ENCODE data around the gene AKR1C2. TPM values are rescaled to one million over a fixed set of nuclear protein-coding genes. Genes with fewer than 3 reads are reported as not detected.

Gene AKR1C2
- 3,122 to 3,719 TPM (median 3,473 TPM) in 5 replicates for total RNA-seq (2022; extraction: Qiagen RNA extraction; ENCODE audit: low read depth)

DNA sequence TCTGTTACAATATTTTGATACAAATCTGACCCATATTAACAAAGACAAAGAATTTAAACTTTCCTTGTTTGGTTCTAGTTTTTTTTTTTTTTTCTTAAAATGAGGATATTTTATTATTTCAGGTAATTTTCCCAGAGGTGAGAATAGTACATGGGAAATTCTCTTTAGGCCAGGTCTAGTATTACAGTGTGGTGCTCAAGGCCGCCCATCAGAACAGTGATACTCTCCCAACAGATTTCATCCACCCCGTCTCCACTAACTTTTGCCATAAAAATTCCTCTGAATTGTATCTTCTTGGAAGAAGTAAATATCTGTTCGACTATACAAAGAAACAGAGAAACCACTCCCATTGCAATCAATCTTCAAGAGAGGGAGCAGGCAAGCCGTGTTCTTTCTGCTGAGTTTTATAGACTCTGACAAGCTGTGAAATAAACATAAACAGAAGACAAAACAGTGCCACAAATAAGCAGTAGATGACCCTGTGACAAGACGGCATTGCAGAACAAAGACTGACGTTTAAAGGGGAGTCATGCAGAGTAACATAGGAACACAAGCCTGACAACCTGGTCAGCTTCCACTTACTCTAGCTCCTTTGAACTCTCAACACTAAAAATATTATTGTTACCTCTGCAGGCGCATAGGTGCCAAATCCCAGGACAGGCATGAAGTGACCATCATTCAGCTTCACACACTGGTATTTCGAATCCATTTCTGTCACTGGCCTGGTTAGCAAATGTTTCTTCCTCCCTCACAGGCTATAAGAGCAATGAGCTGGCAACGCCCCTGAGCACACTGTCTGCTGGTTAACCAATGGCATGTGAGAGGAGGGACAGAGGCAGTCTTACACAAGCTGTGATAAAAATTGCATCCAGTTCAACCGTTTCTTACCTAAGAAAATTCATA is at the start of gene AKR1C2:
Gene AKR1C2 (minus strand): TSS at position 731 of the 903 bp plus-strand sequence. CDS start 22 bp downstream, at position 709.

DNA sequence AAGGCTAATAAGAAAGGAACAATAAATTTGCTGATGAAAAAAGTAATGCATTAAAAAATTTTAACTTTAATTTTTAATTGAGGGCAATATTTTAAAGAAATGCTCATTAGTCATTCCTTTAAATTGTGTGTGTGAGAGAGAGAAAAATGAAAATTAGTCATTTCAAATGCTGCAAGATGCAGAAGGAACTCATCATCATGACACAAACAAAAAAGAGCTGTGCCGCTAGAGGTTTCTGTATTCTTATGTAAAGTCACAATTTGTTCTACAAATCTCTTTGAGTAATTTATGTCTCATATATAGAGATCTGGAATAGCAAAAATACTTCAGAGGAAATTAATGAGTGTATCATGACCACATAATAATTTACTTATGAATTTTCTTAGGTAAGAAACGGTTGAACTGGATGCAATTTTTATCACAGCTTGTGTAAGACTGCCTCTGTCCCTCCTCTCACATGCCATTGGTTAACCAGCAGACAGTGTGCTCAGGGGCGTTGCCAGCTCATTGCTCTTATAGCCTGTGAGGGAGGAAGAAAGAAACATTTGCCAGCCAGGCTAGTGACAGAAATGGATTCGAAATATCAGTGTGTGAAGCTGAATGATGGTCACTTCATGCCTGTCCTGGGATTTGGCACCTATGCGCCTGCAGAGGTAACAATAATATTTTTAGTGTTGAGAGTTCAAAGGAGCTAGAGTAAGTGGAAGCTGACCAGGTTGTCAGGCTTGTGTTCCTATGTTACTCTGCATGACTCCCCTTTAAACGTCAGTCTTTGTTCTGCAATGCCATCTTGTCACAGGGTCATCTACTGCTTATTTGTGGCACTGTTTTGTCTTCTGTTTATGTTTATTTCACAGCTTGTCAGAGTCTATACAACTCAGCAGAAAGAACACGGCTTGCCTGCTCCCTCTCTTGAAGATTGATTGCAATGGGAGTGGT is 40.5 kb downstream of the AKR1C2 start, which contains the start of gene AKR1C1:
Gene AKR1C1 (plus strand): TSS at position 540 of the 939 bp plus-strand sequence. CDS start 30 bp downstream, at position 570.

Other genes starting within 250 kb of the AKR1C2 start
- 5.9 to 7.5 TPM (median 6.3 TPM) in 5 replicates for gene AKR1E2, start 177.7 kb downstream of the AKR1C2 start, total RNA-seq (2022; extraction: Qiagen RNA extraction; ENCODE audit: low read depth)
- 507 to 659 TPM (median 621 TPM) in 5 replicates for gene AKR1C1, start 40.4 kb downstream of the AKR1C2 start, total RNA-seq (2022; extraction: Qiagen RNA extraction; ENCODE audit: low read depth)
- gene AKR1C3, start 90.6 kb upstream of the AKR1C2 start, total RNA-seq (2022; extraction: Qiagen RNA extraction; ENCODE audit: low read depth) = 1,182 to 1,414 TPM (median 1,279 TPM) in 5 replicates
- 0.21 TPM in 1 of 5 replicates, not detected in the others for gene AKR1C8, start 181.3 kb upstream of the AKR1C2 start, total RNA-seq (2022; extraction: Qiagen RNA extraction; ENCODE audit: low read depth)
- gene AKR1C4, start 193.0 kb upstream of the AKR1C2 start, total RNA-seq (2022; extraction: Qiagen RNA extraction; ENCODE audit: low read depth) = 0.10 to 0.41 TPM (median 0.30 TPM) in 5 replicates

Measured in A549 treated with RU486 at 1 μM for 4 hours (cell line).